K562 treated with DMSO at 1 percent for 12 hours (cell line): ENCODE results near the gene PRR36. TPM values are rescaled to one million over a fixed set of nuclear protein-coding genes. Genes with fewer than 3 reads are reported as not detected.

Source experiments
- total RNA-seq: library from RNA; unstranded; fragments of 300-600 nt; gene quantifications from 2 replicates; pipeline ENCODE4 v1.2.3, GENCODE V29; 2022; ENCODE audit not compliant: insufficient read depth

Gene PRR36
- not detected in 2 replicates for total RNA-seq

DNA sequence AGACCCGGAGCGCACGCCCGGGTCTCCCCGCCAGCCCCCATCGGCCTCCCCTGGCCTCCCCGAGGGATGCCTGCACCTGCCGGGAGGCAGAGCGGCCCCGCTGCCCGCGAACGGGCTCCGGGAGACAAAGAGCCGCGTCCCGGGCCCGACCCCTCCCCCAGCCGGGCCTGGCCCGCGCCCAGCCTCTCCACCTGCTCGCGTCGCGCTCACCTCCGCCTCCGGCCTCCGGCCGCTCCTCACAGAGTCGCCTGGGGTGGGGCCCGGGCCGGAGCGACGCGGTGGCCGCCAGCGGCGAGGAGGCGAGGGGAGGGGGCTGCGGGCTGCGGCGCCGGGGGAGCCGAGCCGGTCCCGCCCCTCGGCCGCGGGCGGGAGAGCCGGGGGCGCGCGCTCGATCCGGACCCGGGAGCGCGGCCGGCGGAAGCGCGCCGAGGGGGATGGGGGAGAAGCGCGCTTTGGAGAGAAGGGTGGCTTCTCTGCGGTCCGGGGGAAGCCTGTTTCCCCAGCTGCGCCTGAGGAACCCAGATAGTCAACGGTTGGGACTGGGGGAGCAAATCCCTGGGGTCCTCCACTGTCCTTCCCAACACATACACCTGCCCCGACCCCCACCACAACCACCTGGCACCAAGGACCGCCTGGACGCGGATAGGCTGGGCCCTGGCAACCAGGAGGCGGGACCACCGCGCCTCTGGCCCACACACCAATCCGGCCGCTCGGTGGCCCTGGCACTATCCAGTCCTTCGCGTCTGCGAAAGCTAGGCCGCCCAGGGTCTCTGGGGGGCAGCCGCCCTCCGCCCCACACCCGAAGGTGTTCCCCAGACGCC is at the start of gene PRR36:
TSS of gene PRR36 (minus strand) at position 315 of the 821 bp plus-strand sequence. CDS start 701 bp downstream, outside the sequence.

DNA sequence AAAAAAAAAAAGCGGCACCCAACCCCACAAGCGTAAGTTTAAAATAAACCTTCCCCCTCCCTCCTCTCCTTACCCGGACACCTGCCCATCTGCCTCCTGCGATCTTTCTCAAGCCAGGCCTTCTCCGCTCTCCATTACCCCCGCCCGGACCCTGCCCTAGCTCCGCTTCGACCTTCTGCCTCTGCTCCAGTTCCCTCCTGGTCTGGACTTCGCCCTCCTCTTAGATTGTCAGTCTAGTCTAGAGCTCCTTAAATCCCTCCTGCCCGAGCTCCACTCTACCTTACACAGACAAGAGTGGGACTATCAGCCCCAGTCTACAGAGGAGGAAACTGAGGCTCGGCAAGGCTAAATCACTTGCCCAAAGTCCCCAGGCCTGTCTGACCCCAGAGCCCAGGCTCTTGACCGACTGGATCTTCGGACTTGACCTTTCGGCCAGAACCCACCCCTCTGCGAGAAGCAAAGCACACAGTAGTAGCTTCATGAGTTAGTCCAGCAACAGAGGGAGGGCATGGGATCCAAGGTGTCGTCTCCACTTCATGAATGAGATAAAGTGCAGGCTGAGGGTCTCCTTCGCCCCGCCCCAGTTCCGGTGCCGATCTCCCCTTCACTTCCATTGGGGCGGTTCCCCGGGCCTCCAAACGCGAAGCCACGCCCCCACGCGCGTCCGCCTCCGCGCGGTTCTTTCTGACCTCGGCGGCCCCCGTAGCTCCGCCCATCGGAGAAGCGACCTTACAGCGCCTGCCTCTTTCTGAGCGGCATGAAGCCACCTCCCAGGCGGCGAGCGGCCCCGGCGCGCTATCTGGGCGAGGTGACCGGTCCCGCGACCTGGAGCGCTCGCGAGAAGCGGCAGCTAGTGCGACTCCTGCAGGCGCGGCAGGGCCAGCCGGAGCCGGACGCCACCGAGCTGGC is 45.7 kb upstream of the PRR36 start, which contains the start of gene SNAPC2:
TSS of gene SNAPC2 (plus strand) at position 729 of the 909 bp plus-strand sequence. CDS start at position 758, 29 bp downstream.

DNA sequence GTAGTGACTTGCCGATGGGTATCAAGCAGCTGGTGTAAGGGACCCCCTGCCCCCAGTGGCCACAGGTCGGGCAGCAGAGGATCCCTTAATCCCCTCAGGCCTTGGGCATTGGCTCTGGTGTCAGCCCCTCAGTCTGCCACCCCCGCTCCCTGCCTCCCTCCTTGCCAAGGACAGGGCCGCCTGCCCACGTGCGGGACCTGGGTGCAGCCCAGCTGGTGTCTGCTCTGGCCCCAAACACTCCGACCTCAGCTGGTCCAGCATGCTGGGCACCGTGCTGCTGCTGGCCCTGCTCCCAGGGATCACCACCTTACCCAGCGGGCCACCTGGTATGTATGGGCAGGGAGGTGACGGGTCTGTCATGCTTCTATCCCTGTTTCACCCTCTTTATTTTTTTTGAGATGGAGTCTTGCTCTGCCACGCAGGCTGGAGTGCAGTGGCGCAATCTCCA is 40.4 kb upstream of the PRR36 start, which contains the start of gene TGFBR3L:
TSS of gene TGFBR3L (plus strand) at position 233 of the 448 bp plus-strand sequence.

DNA sequence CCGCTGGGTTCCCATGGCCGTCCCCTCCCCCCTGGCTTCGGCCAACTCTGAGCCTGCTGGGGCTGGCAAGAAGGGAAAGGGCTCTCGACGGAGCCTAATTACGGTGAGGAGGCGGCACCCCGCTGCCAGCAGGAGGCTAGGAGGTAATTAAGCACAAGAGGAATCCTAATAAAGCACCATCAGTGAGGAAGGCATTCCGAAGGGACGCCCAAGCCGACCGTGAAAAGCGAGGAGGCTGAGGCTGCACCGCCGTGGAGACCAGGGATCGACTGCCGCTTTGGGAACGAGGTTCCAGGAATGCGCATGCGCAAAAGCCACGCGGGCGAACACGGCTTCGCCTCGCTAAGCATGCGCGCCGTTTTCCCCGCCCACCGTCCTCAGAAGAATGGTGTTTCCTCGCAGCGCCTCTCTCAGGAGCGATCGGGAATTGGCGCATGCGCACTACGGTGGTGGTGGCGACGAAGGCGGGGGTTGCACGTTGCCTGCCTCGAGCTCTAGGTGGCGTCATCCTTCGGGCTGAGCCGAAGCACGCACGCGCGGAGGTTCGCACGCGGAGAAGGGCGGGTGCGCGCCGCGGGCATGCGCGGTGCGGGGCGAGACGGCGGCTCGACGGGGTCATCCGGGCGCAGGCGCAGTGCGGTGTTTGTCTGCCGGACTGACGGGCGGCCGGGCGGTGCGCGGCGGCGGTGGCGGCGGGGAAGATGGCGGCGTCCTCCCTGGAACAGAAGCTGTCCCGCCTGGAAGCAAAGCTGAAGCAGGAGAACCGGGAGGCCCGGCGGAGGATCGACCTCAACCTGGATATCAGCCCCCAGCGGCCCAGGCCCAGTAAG is 29.3 kb upstream of the PRR36 start, which contains the start of gene MAP2K7:
TSS of gene MAP2K7 (plus strand) at position 634 of the 830 bp plus-strand sequence. CDS start at position 702, 68 bp downstream.

GRCh38 chr19:7888145-7888825 is 14.1 kb upstream of the PRR36 start, which contains the start of gene LRRC8E:
Gene LRRC8E, plus strand, starts transcription at chr19:7888510. Its CDS starts 7,094 bp downstream, at chr19:7895604.

DNA sequence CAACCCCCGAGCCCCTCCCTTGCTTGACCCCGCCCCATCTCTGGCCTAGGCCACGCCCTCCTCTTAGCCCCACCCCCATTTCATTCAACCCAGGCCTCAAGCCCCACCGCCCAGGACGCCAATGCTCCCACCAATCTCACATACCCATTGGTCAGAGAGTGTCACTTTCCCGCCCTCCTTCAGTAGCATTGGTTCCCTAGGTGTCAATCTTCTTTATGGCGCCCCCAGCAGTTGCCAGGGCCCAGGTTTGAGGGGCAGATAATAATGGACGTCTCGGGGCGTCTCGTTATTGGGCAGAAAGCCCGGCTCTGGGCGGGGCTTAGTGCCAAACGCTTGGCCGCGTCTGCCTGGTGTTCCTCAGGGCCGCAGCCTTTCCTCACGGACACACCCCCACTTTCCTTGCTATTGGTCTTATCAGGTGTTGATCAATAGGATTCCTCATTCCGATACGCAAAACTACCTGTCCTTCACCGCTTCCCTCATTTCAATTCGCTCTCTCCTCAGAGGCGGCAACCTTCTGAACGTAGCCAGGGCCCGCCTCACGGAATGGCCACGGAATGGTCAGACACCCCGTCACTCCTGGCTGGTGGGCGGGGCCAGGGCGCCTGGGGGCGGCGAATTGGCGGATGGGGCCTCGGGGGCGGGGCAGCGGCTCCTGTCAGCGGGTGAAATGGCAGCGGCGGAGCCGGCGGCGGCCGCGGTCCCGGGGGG is 44.5 kb downstream of the PRR36 start, which contains the start of gene EVI5L:
TSS of gene EVI5L (plus strand) at position 658 of the 711 bp plus-strand sequence. CDS start 16,325 bp downstream, outside the sequence.

Other genes starting within 250 kb of the PRR36 start
- 74.0 and 83.3 TPM in 2 replicates for gene XAB2, start 244.8 kb downstream of the PRR36 start, total RNA-seq
- 29.4 and 35.4 TPM in 2 replicates for gene PET100, start 244.6 kb downstream of the PRR36 start, total RNA-seq
- gene PCP2, start 240.7 kb downstream of the PRR36 start, total RNA-seq: 9.5 TPM in 1 of 2 replicates, not detected in the other
- gene STXBP2, start 237.3 kb downstream of the PRR36 start, total RNA-seq: 181 and 188 TPM in 2 replicates
- gene RETN, start 205.3 kb downstream of the PRR36 start, total RNA-seq: not detected in 2 replicates
- 1.3 and 1.7 TPM in 2 replicates for gene MCEMP1, start 197.3 kb downstream of the PRR36 start, total RNA-seq
- gene TRAPPC5, start 193.6 kb downstream of the PRR36 start, total RNA-seq: 75.0 and 172 TPM in 2 replicates
- gene FCER2, start 172.3 kb downstream of the PRR36 start, total RNA-seq: 1.0 TPM in 1 of 2 replicates, not detected in the other
- gene CLEC4G, start 142.3 kb downstream of the PRR36 start, total RNA-seq: not detected in 2 replicates
- gene CD209, start 126.9 kb downstream of the PRR36 start, total RNA-seq: not detected in 2 replicates
- gene CLEC4M, start 111.1 kb downstream of the PRR36 start, total RNA-seq: 0.37 TPM in 1 of 2 replicates, not detected in the other
- 8.4 and 10.6 TPM in 2 replicates for gene EVI5L, start 44.2 kb downstream of the PRR36 start, total RNA-seq
- gene LRRC8E, start 14.1 kb upstream of the PRR36 start, total RNA-seq: 4.5 and 7.0 TPM in 2 replicates
- gene MAP2K7, start 29.5 kb upstream of the PRR36 start, total RNA-seq: 18.1 and 30.2 TPM in 2 replicates
- gene TGFBR3L, start 40.4 kb upstream of the PRR36 start, total RNA-seq: 1.00 and 1.7 TPM in 2 replicates
- 42.2 and 51.8 TPM in 2 replicates for gene SNAPC2, start 45.9 kb upstream of the PRR36 start, total RNA-seq
- 2.2 and 5.5 TPM in 2 replicates for gene CTXN1, start 51.7 kb upstream of the PRR36 start, total RNA-seq
- 141 and 160 TPM in 2 replicates for gene TIMM44, start 69.3 kb upstream of the PRR36 start, total RNA-seq
- gene ELAVL1, start 131.3 kb upstream of the PRR36 start, total RNA-seq: 39.4 and 83.9 TPM in 2 replicates
- not detected in 2 replicates for gene CCL25, start 178.4 kb upstream of the PRR36 start, total RNA-seq